Suprapubic skin (tissue), 4 donors: Measurements from ENCODE around the gene PGPEP1.

Experiments used
- POLR2A ChIP-seq, 2 donors: fragments of 450-650 bp; IDR thresholded peaks; one replicate each; pipeline ENCODE4 v1.6.1; 2017; ENCODE audit warnings: antibody characterized with exemption in 2 of 2, mild to moderate bottlenecking in 2 of 2, moderate library complexity in 2 of 2
- POLR2AphosphoS5 ChIP-seq, 3 donors: sonication (generic); formaldehyde crosslinking; IDR thresholded peaks; one replicate each; pipeline ENCODE4 v1.6.1; 2017; ENCODE audit warnings: antibody characterized with exemption in 3 of 3
- TF ChIP-seq, protein P1 (sequence below), 2 donors: fragments of 200-600 bp in 1 of 2; fragments of 450-650 bp in 1 of 2; sonication (generic) in 1 of 2; IDR thresholded peaks; one replicate each; pipeline ENCODE4 v1.5.1; 2016 to 2019; ENCODE audit warnings: antibody characterized with exemption in 2 of 2, mild to moderate bottlenecking in 1 of 2, moderate library complexity in 1 of 2

DNA sequence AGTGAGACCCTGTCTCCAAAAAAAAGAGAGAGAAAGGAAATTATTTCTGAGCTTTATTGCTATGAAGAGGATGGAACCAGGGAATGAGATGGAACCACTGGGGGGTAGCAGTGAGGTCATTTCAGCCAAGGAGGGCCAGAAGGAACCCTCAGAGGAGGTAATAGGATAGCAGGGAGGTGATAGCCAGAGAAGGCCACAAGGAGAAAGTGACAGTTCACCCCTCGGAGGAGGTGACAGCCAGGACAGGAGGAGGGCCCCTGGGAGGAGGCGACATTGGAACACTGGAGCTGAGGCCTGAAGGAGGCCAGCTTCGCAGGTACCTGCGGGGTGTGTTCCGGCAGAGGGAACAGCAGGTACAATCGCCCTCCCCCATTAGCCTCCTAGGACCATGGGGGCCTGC is 675 bp upstream of the PGPEP1 start:
- TF ChIP-seq, protein P1, sequence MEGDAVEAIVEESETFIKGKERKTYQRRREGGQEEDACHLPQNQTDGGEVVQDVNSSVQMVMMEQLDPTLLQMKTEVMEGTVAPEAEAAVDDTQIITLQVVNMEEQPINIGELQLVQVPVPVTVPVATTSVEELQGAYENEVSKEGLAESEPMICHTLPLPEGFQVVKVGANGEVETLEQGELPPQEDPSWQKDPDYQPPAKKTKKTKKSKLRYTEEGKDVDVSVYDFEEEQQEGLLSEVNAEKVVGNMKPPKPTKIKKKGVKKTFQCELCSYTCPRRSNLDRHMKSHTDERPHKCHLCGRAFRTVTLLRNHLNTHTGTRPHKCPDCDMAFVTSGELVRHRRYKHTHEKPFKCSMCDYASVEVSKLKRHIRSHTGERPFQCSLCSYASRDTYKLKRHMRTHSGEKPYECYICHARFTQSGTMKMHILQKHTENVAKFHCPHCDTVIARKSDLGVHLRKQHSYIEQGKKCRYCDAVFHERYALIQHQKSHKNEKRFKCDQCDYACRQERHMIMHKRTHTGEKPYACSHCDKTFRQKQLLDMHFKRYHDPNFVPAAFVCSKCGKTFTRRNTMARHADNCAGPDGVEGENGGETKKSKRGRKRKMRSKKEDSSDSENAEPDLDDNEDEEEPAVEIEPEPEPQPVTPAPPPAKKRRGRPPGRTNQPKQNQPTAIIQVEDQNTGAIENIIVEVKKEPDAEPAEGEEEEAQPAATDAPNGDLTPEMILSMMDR (IDR thresholded peaks at IDR 0.05) = no peak
- TF ChIP-seq POLR2A (IDR thresholded peaks at IDR 0.05) (no peak), POLR2AphosphoS5 (IDR thresholded peaks at IDR 0.05) (no peak)
